ENCODE data around the gene LMX1A.

DNA sequence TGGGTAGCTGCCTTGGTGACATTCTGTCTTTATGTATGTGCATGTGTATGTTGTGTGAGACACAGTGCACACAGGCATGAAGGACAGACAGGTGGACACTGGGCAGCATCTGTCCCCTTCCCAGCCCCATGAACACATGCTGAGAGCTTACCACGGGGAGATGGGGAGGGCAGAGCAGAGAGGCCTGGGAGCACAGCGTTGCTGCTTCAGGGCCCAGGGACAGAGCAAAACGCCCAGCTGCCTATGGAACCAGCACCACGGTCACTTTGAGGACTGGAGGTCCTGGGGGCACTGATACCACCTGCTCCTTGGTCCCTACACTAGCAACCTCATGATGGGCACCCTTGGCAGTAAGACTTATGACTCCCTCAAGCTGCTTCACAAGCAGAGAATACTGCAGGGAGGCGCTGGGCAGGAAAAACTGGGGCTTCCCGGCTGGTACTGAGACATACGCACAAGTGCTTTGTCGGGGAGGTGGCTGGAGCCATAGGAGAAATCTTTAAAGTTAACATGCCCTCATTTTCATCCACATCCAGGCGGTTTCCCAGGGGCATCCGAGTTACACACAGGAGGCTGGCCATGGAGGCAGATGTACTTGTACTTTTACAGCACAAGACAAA is 40.3 kb downstream of the LMX1A start:
- TF ChIP-seq RAD21 (IDR thresholded peaks at IDR 0.05) (no peak), TAF1 (conservative IDR thresholded peaks at IDR 0.05) (no peak), HNF4A (conservative IDR thresholded peaks at IDR 0.05) (no peak), HNF4G (IDR thresholded peaks at IDR 0.05) (no peak), NR2F2 (IDR thresholded peaks at IDR 0.05) (no peak), JUND (IDR thresholded peaks at IDR 0.05) (no peak), FOXA1 (IDR thresholded peaks at IDR 0.05) (no peak), RXRA (IDR thresholded peaks at IDR 0.05) (no peak), REST (IDR thresholded peaks at IDR 0.05) (no peak), GABPA (IDR thresholded peaks at IDR 0.05 in 1 of 2, conservative IDR thresholded peaks at IDR 0.05 in 1 of 2) (no peak)
- TF ChIP-seq, protein P1, sequence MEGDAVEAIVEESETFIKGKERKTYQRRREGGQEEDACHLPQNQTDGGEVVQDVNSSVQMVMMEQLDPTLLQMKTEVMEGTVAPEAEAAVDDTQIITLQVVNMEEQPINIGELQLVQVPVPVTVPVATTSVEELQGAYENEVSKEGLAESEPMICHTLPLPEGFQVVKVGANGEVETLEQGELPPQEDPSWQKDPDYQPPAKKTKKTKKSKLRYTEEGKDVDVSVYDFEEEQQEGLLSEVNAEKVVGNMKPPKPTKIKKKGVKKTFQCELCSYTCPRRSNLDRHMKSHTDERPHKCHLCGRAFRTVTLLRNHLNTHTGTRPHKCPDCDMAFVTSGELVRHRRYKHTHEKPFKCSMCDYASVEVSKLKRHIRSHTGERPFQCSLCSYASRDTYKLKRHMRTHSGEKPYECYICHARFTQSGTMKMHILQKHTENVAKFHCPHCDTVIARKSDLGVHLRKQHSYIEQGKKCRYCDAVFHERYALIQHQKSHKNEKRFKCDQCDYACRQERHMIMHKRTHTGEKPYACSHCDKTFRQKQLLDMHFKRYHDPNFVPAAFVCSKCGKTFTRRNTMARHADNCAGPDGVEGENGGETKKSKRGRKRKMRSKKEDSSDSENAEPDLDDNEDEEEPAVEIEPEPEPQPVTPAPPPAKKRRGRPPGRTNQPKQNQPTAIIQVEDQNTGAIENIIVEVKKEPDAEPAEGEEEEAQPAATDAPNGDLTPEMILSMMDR (IDR thresholded peaks at IDR 0.05; ENCODE audit: low read depth, low read length, missing input control): no peak
- TF ChIP-seq, protein P2, sequence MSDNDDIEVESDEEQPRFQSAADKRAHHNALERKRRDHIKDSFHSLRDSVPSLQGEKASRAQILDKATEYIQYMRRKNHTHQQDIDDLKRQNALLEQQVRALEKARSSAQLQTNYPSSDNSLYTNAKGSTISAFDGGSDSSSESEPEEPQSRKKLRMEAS (IDR thresholded peaks at IDR 0.05): no peak
- TF ChIP-seq, protein P3, sequence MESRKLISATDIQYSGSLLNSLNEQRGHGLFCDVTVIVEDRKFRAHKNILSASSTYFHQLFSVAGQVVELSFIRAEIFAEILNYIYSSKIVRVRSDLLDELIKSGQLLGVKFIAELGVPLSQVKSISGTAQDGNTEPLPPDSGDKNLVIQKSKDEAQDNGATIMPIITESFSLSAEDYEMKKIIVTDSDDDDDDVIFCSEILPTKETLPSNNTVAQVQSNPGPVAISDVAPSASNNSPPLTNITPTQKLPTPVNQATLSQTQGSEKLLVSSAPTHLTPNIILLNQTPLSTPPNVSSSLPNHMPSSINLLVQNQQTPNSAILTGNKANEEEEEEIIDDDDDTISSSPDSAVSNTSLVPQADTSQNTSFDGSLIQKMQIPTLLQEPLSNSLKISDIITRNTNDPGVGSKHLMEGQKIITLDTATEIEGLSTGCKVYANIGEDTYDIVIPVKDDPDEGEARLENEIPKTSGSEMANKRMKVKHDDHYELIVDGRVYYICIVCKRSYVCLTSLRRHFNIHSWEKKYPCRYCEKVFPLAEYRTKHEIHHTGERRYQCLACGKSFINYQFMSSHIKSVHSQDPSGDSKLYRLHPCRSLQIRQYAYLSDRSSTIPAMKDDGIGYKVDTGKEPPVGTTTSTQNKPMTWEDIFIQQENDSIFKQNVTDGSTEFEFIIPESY (IDR thresholded peaks at IDR 0.05): no peak

All from liver (tissue), 3 donors.